Ureter (tissue), 1 donor: ENCODE data around the gene RPRML. TPM values are rescaled to one million over a fixed set of nuclear protein-coding genes. Genes with fewer than 3 reads are reported as not detected.
"Not testable (repeated sequence)": the region's sequence is repeated elsewhere in the genome, so short reads cannot be mapped to it uniquely, and the experiment has no call there.

Experiments used
- DNase-seq: peaks from one replicate; pipeline ENCODE4 v3.0.0-alpha.2; 2020; ENCODE audit warnings: low spot score
- total RNA-seq: library from RNA; stranded (reverse); gene quantifications from one replicate; pipeline ENCODE4 v1.2.4, GENCODE V29; 2023
- donor health status: DM: yes; HTN: yes; CAD: no.

The RPRML gene
- not detected for total RNA-seq

- DNase-seq = no peak
These were observed at the start of gene RPRML for GRCh38 chr17:46979147-46979863. Gene RPRML, minus strand, starts transcription at chr17:46979253. Its CDS starts 246 bp downstream, at chr17:46979007.

GRCh38 chr17:47016966-47017365, 37.9 kb upstream of the RPRML start:
- not testable (repeated sequence) for DNase-seq

GRCh38 chr17:47013341-47013740, 34.3 kb upstream of the RPRML start:
- no peak for DNase-seq

- no peak for DNase-seq
These were observed 33.4 kb upstream of the RPRML start for GRCh38 chr17:47012457-47012856.

- no peak for DNase-seq
These were observed 30.9 kb upstream of the RPRML start for GRCh38 chr17:47009759-47010594.

- DNase-seq = no peak
These were observed 25.9 kb upstream of the RPRML start for GRCh38 chr17:47004906-47005305.

- not testable (repeated sequence) for DNase-seq
These were observed 24.8 kb upstream of the RPRML start for GRCh38 chr17:47003864-47004263.

- DNase-seq = no peak
These were observed 17.0 kb upstream of the RPRML start for GRCh38 chr17:46995841-46996571.

GRCh38 chr17:46994993-46995392, 15.9 kb upstream of the RPRML start:
- DNase-seq = no peak

GRCh38 chr17:46991617-46992016, 12.6 kb upstream of the RPRML start:
- DNase-seq = no peak

GRCh38 chr17:46989637-46990431, 10.8 kb upstream of the RPRML start:
- no peak for DNase-seq

GRCh38 chr17:46987927-46988326, 8.9 kb upstream of the RPRML start:
- not testable (repeated sequence) for DNase-seq

GRCh38 chr17:46986366-46986765, 7.3 kb upstream of the RPRML start:
- DNase-seq = no peak

- DNase-seq = no peak
These were observed 5.8 kb upstream of the RPRML start for GRCh38 chr17:46984892-46985291.

GRCh38 chr17:46984341-46984740, 5.3 kb upstream of the RPRML start:
- DNase-seq = no peak

- no peak for DNase-seq
These were observed 4.7 kb upstream of the RPRML start for GRCh38 chr17:46983782-46984181.

GRCh38 chr17:46982577-46982976, 3.5 kb upstream of the RPRML start:
- DNase-seq = no peak

- no peak for DNase-seq
These were observed 435 bp downstream of the RPRML start for GRCh38 chr17:46978489-46979146.

GRCh38 chr17:46977750-46978488, 1.1 kb downstream of the RPRML start:
- no peak for DNase-seq

GRCh38 chr17:46977348-46977747, 1.7 kb downstream of the RPRML start:
- no peak for DNase-seq
